Endodermal cell (in vitro differentiated cells): ENCODE results near the gene IL10RB. TPM values are rescaled to one million over a fixed set of nuclear protein-coding genes. Genes with fewer than 3 reads are reported as not detected.
"Not testable (repeated sequence)": the region's sequence is repeated elsewhere in the genome, so short reads cannot be mapped to it uniquely, and the experiment has no call there.

ENCODE experiments used
- DNase-seq: peaks from one replicate; pipeline ENCODE4 v3.0.0-alpha.2; 2017
- H3K27ac ChIP-seq: 2 replicates; pipeline ENCODE4 v1.5.1; 2013; ENCODE audit warnings: mild to moderate bottlenecking, low read depth, low read length, moderate library complexity
- H3K27me3 ChIP-seq: 2 replicates; pipeline ENCODE4 v1.6.1; 2013; ENCODE audit warnings: mild to moderate bottlenecking, low read length, moderate library complexity; ENCODE audit not compliant: insufficient read depth, control insufficient read depth, poor library complexity, severe bottlenecking
- H3K36me3 ChIP-seq: 2 replicates; pipeline ENCODE4 v1.7.0; 2013; ENCODE audit warnings: mild to moderate bottlenecking, low read length, moderate library complexity; ENCODE audit not compliant: control insufficient read depth, insufficient read depth
- H3K4me1 ChIP-seq: one replicate; pipeline ENCODE4 v1.7.0; 2013; ENCODE audit warnings: low read length; ENCODE audit not compliant: control insufficient read depth, insufficient read depth
- H3K4me3 ChIP-seq: 2 replicates; pipeline ENCODE4 v1.5.1; 2013; ENCODE audit warnings: mild to moderate bottlenecking, low read length, moderate library complexity
- H3K9ac ChIP-seq: 2 replicates; pipeline ENCODE4 v1.6.1; 2013; ENCODE audit warnings: mild to moderate bottlenecking, low read length, moderate library complexity; ENCODE audit not compliant: poor library complexity, severe bottlenecking; ENCODE audit errors: extremely low read depth
- H3K9me3 ChIP-seq: 2 replicates; pipeline ENCODE4 v1.6.1; 2013; ENCODE audit warnings: mild to moderate bottlenecking, low read length, moderate library complexity; ENCODE audit not compliant: control insufficient read depth
- H3K27ac Mint-ChIP-seq: 2 replicates; pipeline ENCODE4 v1.8.0; 2020; ENCODE audit warnings: mixed read lengths
- H3K27me3 Mint-ChIP-seq: 2 replicates; pipeline ENCODE4 v1.8.0; 2021; ENCODE audit warnings: mild to moderate bottlenecking, mixed read lengths; ENCODE audit not compliant: insufficient read depth
- H3K36me3 Mint-ChIP-seq: 2 replicates; pipeline ENCODE4 v1.8.0; 2020; ENCODE audit warnings: low read depth, mixed read lengths
- H3K4me1 Mint-ChIP-seq: 2 replicates; pipeline ENCODE4 v1.8.0; 2020; ENCODE audit warnings: mixed read lengths
- H3K4me3 Mint-ChIP-seq: 2 replicates; pipeline ENCODE4 v1.8.0; 2020; ENCODE audit warnings: mild to moderate bottlenecking, moderate library complexity, mixed read lengths
- H3K9me3 Mint-ChIP-seq: 2 replicates; pipeline ENCODE4 v1.8.0; 2020; ENCODE audit warnings: mild to moderate bottlenecking, mixed read lengths
- CTCF ChIP-seq: fragments of 200-600 bp; sonication (generic); conservative IDR thresholded peaks from 2 replicates; pipeline ENCODE4 v1.5.0; 2021; ENCODE audit warnings: antibody characterized with exemption, mild to moderate bottlenecking
- WGBS, 2 experiments: methylation state at CpG; one replicate each; pipeline versions ENCODE4 v1.1.5 to v1.1.7; 2013; ENCODE audit warnings: missing lambda C conversion rate in 2 of 2, mixed read lengths in 1 of 2; ENCODE audit not compliant: insufficient coverage in 1 of 2, insufficient read length in 1 of 2; 5-methylcytosine and 5-hydroxymethylcytosine counted together
- total RNA-seq, 2 donors: library from RNA; stranded (reverse); fragmentation: NEBNext Ultra II Directional in 1 of 2; extraction: Animal tissue kit (Norgen Biotek cat#: 25700) in 1 of 2; gene quantifications; 2 replicates in 1 of 2; 3 replicates in 1 of 2; pipeline ENCODE4 v1.2.1, GENCODE V29; 2021

Gene IL10RB
- total RNA-seq, 2 donors from 2014 or later, result 4.1 to 5.3 TPM

DNA sequence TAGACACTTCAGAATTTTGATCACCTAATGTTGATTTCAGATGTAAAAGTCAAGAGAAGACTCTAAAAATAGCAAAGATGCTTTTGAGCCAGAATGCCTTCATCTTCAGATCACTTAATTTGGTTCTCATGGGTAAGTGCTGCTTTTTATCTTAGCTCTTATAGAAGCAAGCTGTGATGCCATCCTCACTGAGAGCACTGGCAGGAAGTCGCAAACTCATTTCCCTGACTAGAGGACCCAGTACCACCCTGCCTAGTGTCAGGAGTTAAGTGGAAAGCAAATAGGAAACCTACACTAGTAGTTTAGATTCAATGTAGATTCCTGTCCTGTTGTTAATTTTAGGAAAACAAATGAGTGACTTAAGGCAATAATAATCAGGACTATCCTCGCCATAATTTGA, 24.3 kb upstream of the IL10RB start:
- H3K27me3 ChIP-seq, result no peaks in the 10 kb centered on the region
- H3K27ac Mint-ChIP-seq, result no peak overlapping the region
- peaks cover 60% of the 10 kb centered on the region for H3K36me3 Mint-ChIP-seq
- H3K4me1 Mint-ChIP-seq, result no peaks in the 10 kb centered on the region
- no peak for TF ChIP-seq CTCF
- no peak for DNase-seq
- peaks cover 45% of the 10 kb centered on the region for H3K9me3 ChIP-seq
- no peaks in the 10 kb centered on the region for H3K4me1 ChIP-seq
- peaks cover 44% of the 10 kb centered on the region for H3K36me3 ChIP-seq
- no peak overlapping the region for H3K4me3 Mint-ChIP-seq
- no peak overlapping the region for H3K9ac ChIP-seq
- no peaks in the 10 kb centered on the region for H3K27me3 Mint-ChIP-seq
- no peak overlapping the region for H3K27ac ChIP-seq
- peaks cover 26% of the 10 kb centered on the region for H3K9me3 Mint-ChIP-seq
- WGBS, 2 experiments, result 89 to 100% methylated on average over 2 of the region's 2 CpGs
- no peak overlapping the region for H3K4me3 ChIP-seq

DNA sequence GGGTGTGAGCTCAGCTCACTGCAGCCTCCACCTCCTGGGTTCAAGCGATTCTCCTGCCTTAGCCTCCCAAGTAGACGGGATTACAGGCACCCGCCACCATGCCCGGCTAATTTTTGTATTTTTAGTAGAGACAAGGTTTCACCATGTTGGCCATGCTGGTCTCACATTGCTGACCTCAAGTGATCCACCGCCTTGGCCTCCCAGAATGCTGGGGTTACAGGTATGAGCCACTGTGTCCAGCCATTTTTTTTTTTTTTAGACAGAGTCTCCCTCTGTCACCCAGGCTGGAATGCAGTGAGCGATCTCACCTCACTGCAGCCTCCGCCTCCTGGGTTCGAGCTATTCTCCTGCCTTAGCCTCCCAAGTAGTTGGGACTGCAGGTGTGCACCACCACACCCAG, 23.3 kb upstream of the IL10RB start:
- H3K4me1 ChIP-seq, H3K27ac Mint-ChIP-seq, H3K27me3 Mint-ChIP-seq, H3K4me1 Mint-ChIP-seq, DNase-seq, H3K4me3 Mint-ChIP-seq, H3K27me3 ChIP-seq, H3K27ac ChIP-seq, H3K4me3 ChIP-seq, H3K9ac ChIP-seq: not testable (repeated sequence)
- Mint-ChIP-seq H3K36me3 (peaks cover 63% of the 10 kb centered on the region), H3K9me3 (peaks cover 19% of the 10 kb centered on the region)
- WGBS, 2 experiments, result 96 to 97% methylated on average over 4 to 8 of the region's 8 CpGs
- H3K9me3 ChIP-seq, result peaks cover 41% of the 10 kb centered on the region
- H3K36me3 ChIP-seq, result peaks cover 46% of the 10 kb centered on the region

DNA sequence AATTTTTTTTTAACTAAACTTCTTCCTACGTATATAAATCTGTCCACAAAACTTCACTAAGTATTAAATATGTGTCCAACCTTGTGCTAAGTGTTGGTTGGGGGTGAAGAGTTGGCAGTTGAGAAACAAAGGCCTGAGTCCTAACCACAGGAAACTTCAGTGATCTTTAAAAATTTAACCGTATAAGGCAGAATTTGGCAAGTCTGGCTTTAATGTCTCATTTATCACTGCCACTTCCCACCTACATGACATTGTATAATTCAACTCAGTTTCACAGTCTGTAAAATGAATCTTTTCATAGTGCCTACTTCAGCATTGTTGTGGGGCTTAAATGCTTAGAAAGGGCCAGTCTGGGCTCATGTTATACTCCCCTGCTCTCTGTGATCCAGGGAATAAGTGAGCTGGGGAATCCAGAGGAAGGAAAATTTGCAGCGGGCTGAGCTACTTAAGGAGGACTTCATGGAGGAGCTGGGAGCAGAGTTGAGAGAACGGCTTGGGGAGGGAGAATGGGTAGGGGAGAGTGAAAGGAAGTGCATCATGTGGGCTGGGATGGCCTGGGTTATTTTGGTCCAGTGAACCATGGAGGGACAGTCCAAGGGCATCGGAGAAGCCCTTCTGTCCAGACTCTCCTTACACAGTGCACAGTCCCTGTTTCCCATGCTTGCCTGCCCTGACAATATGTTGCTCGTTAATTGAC, 21.9 kb upstream of the IL10RB start:
- H3K27me3 Mint-ChIP-seq, result no peaks in the 10 kb centered on the region
- Histone ChIP-seq H3K4me3 (no peak overlapping the region), H3K27ac (no peak overlapping the region), H3K27me3 (no peaks in the 10 kb centered on the region), H3K9ac (no peak overlapping the region), H3K9me3 (peaks cover 27% of the 10 kb centered on the region), H3K36me3 (peaks cover 53% of the 10 kb centered on the region), H3K4me1 (no peaks in the 10 kb centered on the region)
- H3K36me3 Mint-ChIP-seq, result peaks cover 61% of the 10 kb centered on the region
- H3K4me1 Mint-ChIP-seq, result no peaks in the 10 kb centered on the region
- H3K4me3 Mint-ChIP-seq, result no peak overlapping the region
- DNase-seq, result no peak
- peaks cover 7% of the 10 kb centered on the region for H3K9me3 Mint-ChIP-seq
- no peak overlapping the region for H3K27ac Mint-ChIP-seq
- 92 to 95% methylated on average over 2 to 5 of the region's 6 CpGs for WGBS, 2 experiments
- TF ChIP-seq CTCF, result no peak

DNA sequence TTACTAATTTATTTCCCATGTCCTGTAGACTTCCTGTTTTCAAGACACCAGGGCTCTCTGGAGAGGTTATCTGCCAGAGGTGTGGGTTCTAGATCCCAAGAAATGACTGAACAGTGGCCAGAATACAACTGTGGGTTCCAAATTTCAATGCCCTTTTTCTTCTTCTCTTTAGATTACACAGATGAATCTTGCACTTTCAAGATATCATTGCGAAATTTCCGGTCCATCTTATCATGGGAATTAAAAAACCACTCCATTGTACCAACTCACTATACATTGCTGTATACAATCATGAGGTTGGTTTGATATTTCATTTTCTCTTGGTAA, 21.4 kb upstream of the IL10RB start:
- Histone ChIP-seq H3K9ac (no peak overlapping the region), H3K27ac (no peak overlapping the region), H3K4me1 (no peaks in the 10 kb centered on the region), H3K27me3 (no peaks in the 10 kb centered on the region), H3K36me3 (peaks cover 58% of the 10 kb centered on the region), H3K4me3 (no peak overlapping the region), H3K9me3 (peaks cover 22% of the 10 kb centered on the region)
- no peaks in the 10 kb centered on the region for H3K27me3 Mint-ChIP-seq
- H3K4me3 Mint-ChIP-seq, result no peak overlapping the region
- no peak overlapping the region for H3K27ac Mint-ChIP-seq
- no peak for DNase-seq
- H3K36me3 Mint-ChIP-seq, result peaks cover 65% of the 10 kb centered on the region
- WGBS, 2 experiments, result 77% methylated on average over 2 of the region's 2 CpGs; no CpG with 5 or more reads in 1 of the 2 experiments
- peaks cover 4% of the 10 kb centered on the region for H3K9me3 Mint-ChIP-seq
- TF ChIP-seq CTCF, result no peak
- H3K4me1 Mint-ChIP-seq, result no peaks in the 10 kb centered on the region
